HG03520 (cell line): Measurements from ENCODE around the gene NPL.
A peak's percentile ranks its signal among the peaks of the same experiment; 100 is the strongest.

Experiments used
- ATAC-seq: cut with Tn5 transposase; IDR thresholded peaks from one replicate; pipeline ENCODE4 v1.9.1; 2021; ENCODE audit warnings: mild to moderate bottlenecking, moderate library complexity; ENCODE audit not compliant: unreplicated experiment

Gene NPL

GRCh38 chr1:182789138-182790076 lies at the start of gene NPL:
TSS of gene NPL (plus strand) at chr1:182789773. CDS start at chr1:182794372, 4,599 bp downstream.
- ATAC-seq: peak; percentile 93

DNA sequence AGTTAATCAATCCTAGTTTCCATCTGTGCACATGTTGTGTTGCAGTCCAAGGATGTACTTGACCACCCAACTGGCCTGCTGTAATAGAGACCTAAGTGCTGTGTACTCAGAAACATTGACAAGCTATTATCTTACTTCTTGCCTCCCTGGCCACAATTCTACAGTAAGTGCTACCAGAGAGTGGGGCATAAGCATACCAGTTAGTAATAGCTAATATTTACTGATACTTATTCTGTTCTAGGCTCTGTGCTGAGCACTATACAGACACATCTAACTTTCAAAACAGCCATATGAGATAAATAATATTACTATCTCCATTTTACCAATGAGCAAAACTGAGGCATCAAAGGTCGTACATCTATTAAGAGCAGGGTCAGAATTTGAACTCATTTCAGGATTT lies 49.5 kb upstream of the NPL start:
- no peak for ATAC-seq

- no peak for ATAC-seq
Observed at GRCh38 chr1:182742780-182743179, 46.8 kb upstream of the NPL start.

- no peak for ATAC-seq
Observed at GRCh38 chr1:182752077-182752988, 37.2 kb upstream of the NPL start.

- no peak for ATAC-seq
Observed at GRCh38 chr1:182754087-182754486, 35.5 kb upstream of the NPL start.

DNA sequence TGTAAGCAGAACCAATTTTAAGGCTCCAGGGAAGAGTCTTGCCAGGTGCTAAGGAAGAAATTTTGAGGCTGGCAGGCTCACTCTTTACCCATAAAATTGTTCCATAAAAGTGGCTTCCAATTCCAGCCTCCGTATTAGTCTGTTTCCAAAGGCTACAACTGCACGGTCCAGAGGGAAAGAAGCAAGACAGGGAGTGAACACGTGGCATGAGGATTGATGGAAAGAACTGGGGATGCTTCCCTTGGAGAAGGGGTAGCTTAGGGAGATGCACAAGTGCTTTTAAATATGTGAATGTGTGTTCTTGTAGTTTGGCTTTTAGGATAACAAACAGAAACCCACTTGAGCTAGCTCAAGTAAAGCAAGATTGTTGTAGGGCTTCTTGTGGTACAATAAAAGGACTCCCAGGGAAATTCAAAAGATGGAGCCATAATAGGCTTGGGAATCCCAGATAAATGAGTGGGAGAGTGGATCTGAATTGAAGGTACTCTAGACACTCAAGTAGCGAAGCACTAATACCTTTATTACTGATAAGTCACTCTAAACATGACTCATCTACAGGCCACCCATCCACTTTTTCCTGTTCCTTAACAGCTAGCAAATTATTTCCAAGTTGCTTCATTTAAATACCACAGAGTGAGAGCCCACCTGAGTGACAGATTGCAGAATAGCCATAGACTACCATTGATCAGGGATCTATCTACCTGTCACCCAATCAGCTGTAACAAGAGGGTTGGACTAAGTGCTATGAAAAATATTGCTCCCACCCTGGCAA lies 34.8 kb upstream of the NPL start:
- ATAC-seq: no peak

- no peak for ATAC-seq
Observed at GRCh38 chr1:182755632-182756031, 33.9 kb upstream of the NPL start.

DNA sequence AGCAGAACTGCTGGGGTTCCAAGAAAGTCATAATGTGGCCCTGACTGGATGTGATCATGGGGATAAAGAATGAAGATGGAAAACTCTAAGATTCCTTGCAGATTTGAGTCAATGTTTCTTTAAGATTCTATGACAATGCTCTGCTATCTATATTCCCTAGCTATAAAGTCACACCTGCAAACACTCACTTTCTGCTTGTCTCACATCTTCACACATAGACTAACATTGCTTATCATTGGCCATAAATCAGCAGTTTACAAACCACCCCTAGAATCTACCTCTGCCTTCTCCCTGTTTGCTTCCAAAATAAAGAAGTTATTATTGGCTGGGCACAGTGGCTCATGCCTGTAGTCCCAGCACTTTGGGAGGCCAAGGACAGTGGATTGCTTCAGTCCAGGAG lies 33.1 kb upstream of the NPL start:
- no peak for ATAC-seq

DNA sequence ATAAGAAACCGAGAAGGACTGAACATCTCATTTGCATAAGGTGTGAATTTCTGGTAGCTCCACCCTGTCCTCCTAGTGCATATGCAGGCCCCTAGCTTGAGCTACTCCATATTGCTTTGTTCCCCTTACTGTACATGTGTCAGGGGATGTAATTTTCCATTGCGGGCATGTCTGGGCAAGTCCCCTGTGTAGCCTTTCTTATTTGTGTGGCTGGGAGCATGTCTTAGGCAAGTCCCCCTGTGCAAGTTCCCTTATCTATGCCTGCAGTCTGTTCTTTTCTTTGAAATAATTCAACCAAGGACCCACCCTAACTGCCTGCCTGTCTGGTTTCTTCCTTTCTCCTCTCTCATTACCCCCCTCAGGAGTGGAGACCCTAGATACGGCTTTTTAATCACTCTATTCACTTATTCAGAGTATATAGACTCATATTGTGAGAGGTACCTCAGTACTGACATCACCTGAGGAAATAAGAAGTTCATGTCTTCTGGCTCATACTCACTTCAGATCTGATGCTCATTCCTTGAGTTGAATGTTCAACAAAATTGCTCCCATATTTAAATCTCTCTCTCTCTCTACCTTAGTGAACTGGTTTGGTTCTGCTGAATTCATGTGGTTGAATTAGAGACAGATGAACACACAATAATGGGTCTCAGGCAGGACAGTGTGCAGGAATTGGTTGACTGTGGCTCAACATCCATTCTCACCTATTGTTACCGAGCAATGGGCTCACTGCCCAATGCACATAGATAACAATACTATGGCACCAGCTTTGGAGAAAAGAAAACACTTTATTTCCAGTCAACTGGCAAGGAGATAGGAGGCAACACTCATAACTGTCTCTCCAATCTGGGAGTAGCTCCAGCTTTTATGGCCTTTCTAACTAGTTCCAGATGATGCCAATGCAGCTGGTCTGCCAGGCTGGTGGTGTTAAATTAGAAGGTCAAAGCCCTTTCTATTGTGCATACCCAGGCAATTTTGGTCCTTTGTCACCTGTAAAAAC lies 27.9 kb upstream of the NPL start:
- no peak for ATAC-seq

GRCh38 chr1:182762536-182762935 lies 27.0 kb upstream of the NPL start:
- no peak for ATAC-seq

DNA sequence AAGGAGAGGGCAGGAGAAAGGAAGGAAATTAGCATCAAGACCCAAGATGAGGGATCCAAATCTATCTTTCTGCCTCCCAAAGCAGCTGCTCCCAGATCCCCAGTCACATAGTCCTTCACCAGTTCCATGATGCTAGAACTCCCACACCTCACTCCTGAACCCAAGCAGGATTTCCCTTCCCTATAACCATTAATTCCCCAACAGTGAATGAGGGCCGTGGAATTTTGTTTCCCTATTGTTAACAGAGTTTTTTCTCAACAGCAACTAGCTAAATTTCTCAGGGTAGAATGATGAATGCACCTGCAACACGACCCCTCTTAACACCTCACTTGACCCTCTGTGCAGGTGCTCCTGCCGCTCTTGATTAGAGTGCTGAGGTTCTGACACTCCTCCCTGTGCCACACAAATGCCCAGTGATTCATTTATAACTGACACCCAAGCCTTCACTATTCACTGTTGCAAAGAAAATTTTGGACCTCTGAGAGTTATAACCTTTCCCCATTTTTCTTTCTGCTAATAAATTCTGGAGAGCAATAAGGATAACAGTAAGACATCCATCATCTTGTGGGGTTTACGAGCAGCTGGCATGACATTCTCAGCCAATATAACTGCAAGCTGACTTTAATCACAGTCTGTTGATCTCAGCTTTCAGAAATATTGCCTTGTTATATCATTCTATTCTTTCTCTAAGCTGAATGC lies 25.4 kb upstream of the NPL start:
- no peak for ATAC-seq

- no peak for ATAC-seq
Observed at GRCh38 chr1:182765391-182765790, 24.2 kb upstream of the NPL start.

DNA sequence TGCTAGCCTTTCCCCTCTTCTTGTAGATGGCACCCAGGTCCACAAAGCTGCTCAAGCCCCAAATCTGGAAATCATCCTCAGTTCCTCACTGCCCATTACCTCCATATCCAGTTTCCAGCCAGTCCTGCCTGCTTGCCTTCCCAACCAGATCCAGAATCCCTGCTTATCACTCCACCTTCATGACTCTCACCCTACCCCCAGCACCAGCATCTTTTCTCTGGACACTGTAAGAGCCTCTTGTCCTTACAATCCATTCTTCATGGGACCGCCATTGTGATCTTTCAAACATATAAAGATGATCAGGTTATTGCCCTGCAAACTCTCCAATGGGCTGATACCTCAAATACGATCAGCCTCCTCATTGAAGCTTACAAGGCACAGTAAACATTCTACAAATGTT lies 23.5 kb upstream of the NPL start:
- no peak for ATAC-seq

GRCh38 chr1:182766881-182767645 lies 22.5 kb upstream of the NPL start:
- ATAC-seq: no peak

GRCh38 chr1:182768963-182769362 lies 20.6 kb upstream of the NPL start:
- no peak for ATAC-seq

DNA sequence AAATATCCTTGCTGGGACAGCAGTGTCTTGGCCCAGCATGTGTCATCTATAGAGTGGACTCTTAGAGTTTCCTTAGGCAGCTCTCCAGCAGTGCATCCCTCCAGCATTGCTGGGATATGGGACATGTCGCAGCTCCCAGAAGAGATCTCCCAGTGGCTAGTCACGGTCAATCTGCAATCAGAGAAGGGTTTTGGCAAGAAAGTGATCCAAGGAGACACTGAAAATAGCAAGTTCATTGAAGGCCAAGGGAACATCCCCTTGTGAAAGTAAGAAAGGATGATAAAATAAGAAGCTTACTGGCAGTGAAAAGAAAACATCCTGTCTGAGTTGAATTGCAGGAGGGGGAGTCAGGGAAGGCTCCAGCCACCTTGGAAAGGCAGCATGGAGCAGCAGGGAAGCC lies 19.3 kb upstream of the NPL start:
- no peak for ATAC-seq

- ATAC-seq: no peak
Observed at GRCh38 chr1:182771187-182771984, 18.2 kb upstream of the NPL start.

DNA sequence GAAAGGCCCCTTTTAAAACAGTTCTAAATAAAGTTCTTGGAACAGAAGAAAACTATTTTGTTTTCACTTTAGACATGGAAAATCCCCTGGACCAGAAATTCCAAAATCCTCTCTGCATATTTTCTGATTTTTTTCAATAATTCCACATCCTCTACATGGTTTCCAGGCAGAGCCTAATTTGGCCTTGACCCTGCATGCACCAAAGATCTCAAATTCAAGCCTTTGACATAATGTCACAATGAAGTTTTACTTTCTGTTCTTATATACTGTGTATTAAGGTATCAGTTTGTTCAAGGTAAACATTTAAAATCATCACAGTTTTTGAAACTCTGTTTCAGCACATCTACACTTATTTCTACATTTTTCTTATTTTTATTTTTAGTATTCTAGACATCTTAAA lies 12.2 kb upstream of the NPL start:
- ATAC-seq: no peak
